Suppressor macrophage treated with lipopolysaccharide for 4 hours (primary cell): ENCODE data around the gene RMDN2.

Experiments
- DNase-seq: peaks from one replicate; pipeline ENCODE4 v3.0.0-alpha.2; 2020

RMDN2 gene

DNA sequence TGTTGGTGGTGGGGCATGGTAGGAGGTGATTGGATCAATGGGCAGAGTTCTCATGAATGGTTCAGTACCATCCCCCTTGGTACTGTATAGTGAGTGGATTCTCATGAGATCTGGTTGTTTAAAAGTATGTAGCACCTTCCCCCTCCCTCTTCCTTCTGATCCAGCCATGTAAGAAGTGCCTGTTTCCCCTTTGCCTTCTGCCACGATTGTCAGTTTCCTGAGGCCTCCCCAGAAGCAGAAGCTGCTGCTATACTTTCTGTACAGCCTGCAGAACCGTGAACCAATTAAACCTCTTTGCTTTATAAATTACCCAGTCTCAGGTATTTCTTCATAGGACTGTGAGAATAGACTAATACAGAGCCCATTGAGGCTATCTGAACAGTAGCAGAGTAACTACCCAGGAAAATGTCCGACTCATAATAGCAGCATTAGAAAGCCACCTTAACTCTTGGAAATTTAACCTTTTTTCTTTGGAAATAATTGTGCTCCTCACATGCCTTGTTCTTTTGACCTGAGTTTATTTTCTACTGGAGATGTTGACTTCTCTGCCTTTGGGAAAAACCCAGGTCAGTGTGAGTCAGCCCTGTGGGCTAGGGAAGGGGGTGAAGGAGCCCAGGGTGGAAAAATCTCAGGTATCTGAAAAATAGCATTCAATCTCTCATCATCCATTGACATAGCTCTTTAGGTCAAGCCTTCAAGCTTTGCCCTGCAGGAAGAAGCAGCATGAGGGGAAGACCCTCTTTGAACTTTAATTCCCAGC, 132.7 kb downstream of the RMDN2 start:
- no peak for DNase-seq

DNA sequence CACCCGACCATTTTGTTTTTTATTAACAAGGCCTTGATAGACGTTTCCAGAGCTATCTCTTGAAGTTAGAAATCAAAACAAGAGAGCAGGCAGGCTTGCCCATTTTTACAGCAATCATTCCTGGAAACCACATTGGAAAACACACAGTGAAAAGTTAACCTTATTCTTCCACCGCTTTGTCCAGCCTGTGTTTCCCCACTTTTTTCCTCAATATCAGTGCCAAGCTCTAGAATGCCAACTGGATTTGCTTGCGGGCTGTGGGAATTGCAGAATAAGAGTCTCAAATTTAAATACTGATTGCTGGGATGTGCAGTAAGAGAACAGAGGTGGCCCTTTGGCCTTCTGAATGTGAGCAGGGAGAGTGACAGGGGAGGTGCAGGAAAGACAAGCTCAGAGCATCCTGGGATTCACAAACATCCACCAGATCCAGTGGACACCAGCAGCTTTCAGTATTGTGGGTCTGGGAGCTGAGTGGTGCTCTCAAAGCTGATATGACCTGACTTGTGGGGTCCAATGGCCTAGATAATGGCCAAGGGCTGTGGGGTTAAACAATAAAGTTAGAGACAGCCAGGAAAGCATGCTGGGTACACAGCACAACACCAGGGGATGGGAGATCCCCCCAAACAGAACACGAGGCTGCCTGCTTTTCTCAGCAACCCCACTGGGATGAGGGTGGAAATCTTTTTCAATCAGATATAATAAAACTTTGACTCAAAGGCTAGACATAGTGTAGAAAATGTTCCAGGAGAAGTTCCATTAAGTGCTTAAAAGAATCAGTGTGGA, 135.3 kb downstream of the RMDN2 start:
- DNase-seq = no peak

DNA sequence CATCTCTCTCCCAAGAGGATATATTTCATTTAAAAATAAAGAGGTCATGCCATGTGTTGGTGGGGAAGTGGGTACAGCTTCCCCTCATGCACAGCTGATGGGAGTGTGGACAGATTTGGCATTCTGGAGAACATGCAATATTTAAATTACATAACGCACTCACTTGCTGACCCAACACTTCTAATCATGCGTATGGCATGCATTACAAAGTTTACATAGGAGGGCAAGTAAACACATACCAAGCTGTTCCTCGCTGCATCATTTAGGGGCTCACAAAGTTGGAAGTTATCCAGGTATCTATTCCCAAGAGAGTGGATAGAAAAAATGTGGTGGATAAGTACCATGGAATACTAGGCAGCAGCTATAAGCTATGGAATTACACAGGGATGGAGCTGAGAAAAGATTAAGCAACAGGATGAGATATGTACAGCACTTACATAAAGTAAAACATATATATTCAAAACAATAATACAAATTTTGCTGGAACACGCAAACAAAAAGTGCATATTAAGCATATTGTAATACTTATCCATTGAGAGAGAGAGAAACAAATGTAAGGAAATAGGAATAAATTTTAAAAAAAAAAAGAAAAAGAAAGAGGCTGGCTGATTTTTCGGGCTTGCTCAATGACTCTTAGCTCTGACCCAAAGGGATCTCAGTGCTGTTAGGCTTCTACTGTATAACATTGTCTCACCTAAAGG, 139.9 kb downstream of the RMDN2 start:
- DNase-seq = peak; percentile 55

DNA sequence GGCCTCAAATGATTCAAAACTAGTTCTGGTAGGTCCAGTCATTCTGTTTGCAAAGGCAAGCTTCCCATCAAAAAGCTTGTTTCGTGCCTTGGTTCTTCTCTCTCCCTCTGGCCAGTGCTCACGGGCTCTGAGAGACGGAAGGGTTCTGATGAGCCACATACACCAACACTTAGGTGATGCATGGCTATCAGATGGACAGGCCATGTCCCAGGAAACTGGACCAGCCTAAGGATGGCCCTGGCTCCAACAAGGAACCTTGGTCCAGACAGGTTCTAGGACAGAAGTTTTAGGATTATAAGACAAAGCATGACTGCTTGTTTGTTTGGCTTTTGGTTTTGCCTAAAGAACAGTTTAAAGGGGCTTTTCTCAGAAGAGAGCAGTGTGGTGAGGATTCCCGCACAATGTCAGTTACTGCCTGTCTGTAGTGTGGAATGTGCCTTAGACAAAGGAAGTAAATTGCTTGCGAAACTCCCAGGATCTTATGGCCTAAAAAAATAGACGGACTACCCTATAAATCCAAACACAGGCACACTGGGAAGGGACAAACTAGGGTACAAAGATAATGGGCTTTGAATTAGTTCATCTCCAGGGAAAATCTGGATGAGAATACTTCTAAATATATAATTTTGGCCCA, 140.5 kb downstream of the RMDN2 start:
- DNase-seq = no peak

DNA sequence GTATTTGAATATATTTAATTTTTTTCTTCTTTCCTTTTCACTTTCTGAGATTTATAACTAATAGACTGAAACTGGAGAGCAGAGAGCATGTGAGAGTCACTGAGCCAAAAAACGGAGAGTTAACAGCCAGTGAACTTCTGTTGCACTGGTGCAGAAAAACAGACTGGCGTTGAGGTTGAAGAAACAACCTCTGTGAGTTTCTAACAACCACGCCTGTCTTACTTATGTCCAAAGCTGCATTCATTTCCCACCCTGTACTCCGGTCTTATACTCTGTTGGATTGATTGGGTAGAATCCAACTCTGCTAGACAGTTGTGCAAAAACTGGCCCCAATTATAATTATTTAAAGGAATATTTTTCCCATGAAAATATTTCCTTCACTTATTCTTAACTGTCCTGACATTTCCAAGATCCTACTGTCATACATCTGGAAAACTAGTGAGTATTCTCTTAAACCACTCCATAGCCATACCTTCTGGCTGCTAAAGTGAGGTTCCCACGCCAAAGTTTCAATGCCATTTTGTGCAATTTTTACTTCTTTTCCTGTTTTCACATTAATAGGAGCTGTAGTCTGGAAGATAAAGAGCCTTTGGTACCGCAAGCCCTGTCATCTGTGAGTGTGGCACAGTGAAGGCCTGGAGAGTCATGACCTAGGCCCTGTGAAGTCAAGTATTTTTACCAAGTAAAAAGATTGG, 141.5 kb downstream of the RMDN2 start:
- DNase-seq = no peak
